Gastrocnemius medialis (tissue), 4 donors: ENCODE data around the gene SMAD9. TPM values are rescaled to one million over a fixed set of nuclear protein-coding genes. Genes with fewer than 3 reads are reported as not detected.

Source experiments
- ATAC-seq, 2 donors: fragments of 150-250 bp; one replicate each; pipeline ENCODE4 v1.9.1; 2016
- DNase-seq, 2 donors: peaks; one replicate each; pipeline ENCODE4 v3.0.0-alpha.2; 2019
- H3K27ac ChIP-seq, 4 donors: fragments of 200-600 bp; sonication (generic); 1 replicate in 1 of 4; 2 replicates in 3 of 4; pipeline ENCODE4 v1.5.1; 2016 to 2018; ENCODE audit warnings: mild to moderate bottlenecking in 2 of 4, moderate library complexity in 1 of 4
- H3K27me3 ChIP-seq, 3 donors: fragments of 200-600 bp; sonication (generic) in 2 of 3; 1 replicate in 1 of 3; 2 replicates in 2 of 3; pipeline versions ENCODE4 v1.5.1 to v1.6.0; 2016 to 2019; ENCODE audit warnings: mild to moderate bottlenecking in 1 of 3, moderate library complexity in 1 of 3
- H3K36me3 ChIP-seq, 2 donors: fragments of 200-600 bp; sonication (generic) in 1 of 2; one replicate each; pipeline ENCODE4 v1.5.1; 2017 to 2018
- H3K4me1 ChIP-seq, 2 donors: fragments of 200-600 bp; sonication (generic) in 1 of 2; one replicate each; pipeline ENCODE4 v1.5.1; 2016 to 2017; ENCODE audit warnings: mild to moderate bottlenecking in 2 of 2
- H3K4me3 ChIP-seq, 4 donors: fragments of 200-600 bp; sonication (generic) in 3 of 4; 1 replicate in 1 of 4; 2 replicates in 3 of 4; pipeline ENCODE4 v1.5.1; 2016 to 2019; ENCODE audit warnings: mild to moderate bottlenecking in 2 of 4
- H3K9me3 ChIP-seq, 3 donors: fragments of 200-600 bp; sonication (generic) in 2 of 3; 1 replicate in 1 of 3; 2 replicates in 2 of 3; pipeline ENCODE4 v1.5.1; 2016 to 2019
- POLR2A ChIP-seq, 2 donors: fragments of 450-650 bp; IDR thresholded peaks; one replicate each; pipeline ENCODE4 v1.6.1; 2017; ENCODE audit warnings: antibody characterized with exemption in 2 of 2, mild to moderate bottlenecking in 2 of 2, moderate library complexity in 2 of 2
- in situ Hi-C, 4 donors: fragments of 200-750 bp; cut with MboI; loops; one replicate each; pipeline versions ENCODE4 v1.15.0 to v1.8.0; 2017; ENCODE audit warnings: low sequenced_read_pairs in 4 of 4
- intact Hi-C: fragments of 100-400 bp; cut with DNase I; formaldehyde crosslinking; loops from one replicate; pipeline ENCODE4 v1.15.1; 2023; ENCODE audit warnings: low total_unique reads
- total RNA-seq, 4 donors: library from RNA; depleted of rRNA; stranded (reverse); fragments of >200 nt; gene quantifications; one replicate each; pipeline versions ENCODE4 v1.1.0 to v1.2.3, GENCODE V29; 2016
- TF ChIP-seq, protein P1 (sequence below), 5 experiments: fragments of 450-650 bp in 3 of 5; fragments of 200-600 bp in 2 of 5; sonication (generic) in 2 of 5; IDR thresholded peaks in 4 of 5; conservative IDR thresholded peaks in 1 of 5; 1 replicate in 4 of 5; 2 replicates in 1 of 5; pipeline ENCODE4 v1.5.1; 2016 to 2019; ENCODE audit warnings: antibody characterized with exemption in 5 of 5, mild to moderate bottlenecking in 3 of 5, moderate library complexity in 3 of 5

SMAD9 gene
- total RNA-seq, 4 donors from 2014 or later = 2.2 to 14.9 (median 6.5) TPM

DNA sequence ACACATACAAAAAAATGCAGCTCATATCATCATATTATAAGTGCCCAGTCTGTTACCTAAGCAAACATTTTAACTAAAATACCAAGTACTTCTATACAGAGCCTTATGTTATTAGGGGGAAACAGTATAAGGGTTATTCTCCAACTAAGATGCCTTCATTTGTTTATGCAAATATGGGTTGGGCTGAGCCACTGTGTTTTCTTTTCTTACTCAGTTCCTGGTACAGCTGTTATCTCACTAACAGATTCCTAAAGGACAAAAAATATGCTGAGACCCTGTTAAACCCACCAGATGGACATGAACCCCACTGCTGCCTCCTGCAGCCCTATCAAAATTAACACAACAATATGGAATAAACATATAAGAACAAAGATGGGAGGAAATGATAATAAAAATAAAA, 34.5 kb upstream of the SMAD9 start:
- Histone ChIP-seq H3K4me1 (no peaks in the 10 kb centered on the region), H3K36me3 (peaks cover 0 to 40% of the 10 kb centered on the region in 2 donors), H3K9me3 (no peaks in the 10 kb centered on the region), H3K27ac (no peak overlapping the region), H3K27me3 (no peaks in the 10 kb centered on the region), H3K4me3 (no peak overlapping the region)
- no peak for TF ChIP-seq POLR2A (IDR thresholded peaks at IDR 0.05)
- TF ChIP-seq, protein P1, sequence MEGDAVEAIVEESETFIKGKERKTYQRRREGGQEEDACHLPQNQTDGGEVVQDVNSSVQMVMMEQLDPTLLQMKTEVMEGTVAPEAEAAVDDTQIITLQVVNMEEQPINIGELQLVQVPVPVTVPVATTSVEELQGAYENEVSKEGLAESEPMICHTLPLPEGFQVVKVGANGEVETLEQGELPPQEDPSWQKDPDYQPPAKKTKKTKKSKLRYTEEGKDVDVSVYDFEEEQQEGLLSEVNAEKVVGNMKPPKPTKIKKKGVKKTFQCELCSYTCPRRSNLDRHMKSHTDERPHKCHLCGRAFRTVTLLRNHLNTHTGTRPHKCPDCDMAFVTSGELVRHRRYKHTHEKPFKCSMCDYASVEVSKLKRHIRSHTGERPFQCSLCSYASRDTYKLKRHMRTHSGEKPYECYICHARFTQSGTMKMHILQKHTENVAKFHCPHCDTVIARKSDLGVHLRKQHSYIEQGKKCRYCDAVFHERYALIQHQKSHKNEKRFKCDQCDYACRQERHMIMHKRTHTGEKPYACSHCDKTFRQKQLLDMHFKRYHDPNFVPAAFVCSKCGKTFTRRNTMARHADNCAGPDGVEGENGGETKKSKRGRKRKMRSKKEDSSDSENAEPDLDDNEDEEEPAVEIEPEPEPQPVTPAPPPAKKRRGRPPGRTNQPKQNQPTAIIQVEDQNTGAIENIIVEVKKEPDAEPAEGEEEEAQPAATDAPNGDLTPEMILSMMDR (IDR thresholded peaks at IDR 0.05 in 4 of 5, conservative IDR thresholded peaks at IDR 0.05 in 1 of 5) = no peak
- ATAC-seq (no peak), DNase-seq (no peak)
- intact Hi-C loops = no loop called here
- in situ Hi-C loops = no loop called here

DNA sequence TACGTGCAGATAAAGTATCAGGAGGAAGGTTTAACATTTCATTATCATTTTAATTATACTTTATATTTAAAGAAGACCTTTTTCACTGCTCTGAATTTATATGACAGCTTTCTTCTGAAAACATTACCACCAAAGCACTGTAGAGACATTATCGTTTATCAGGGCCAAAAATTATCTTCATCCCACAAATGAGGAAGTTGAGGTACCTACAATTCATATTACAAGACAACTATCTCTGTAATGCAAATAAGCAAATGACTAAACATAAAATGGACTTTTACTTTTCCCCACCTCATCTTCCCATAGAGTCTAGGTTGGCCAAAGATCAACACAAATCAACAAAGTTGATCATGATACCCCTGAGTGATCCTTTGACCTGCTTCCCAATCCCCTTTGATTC, 30.9 kb upstream of the SMAD9 start:
- no peak overlapping the region for H3K27ac ChIP-seq
- no peaks in the 10 kb centered on the region for H3K9me3 ChIP-seq
- in situ Hi-C loops (no loop called here), intact Hi-C loops (no loop called here)
- TF ChIP-seq POLR2A (IDR thresholded peaks at IDR 0.05) = no peak
- TF ChIP-seq, protein P1 (IDR thresholded peaks at IDR 0.05 in 4 of 5, conservative IDR thresholded peaks at IDR 0.05 in 1 of 5) = no peak
- no peak for DNase-seq
- no peak for ATAC-seq
- no peaks in the 10 kb centered on the region for H3K27me3 ChIP-seq
- peaks cover 0 to 32% of the 10 kb centered on the region in 2 donors for H3K36me3 ChIP-seq
- H3K4me3 ChIP-seq = no peak overlapping the region
- H3K4me1 ChIP-seq = no peaks in the 10 kb centered on the region

DNA sequence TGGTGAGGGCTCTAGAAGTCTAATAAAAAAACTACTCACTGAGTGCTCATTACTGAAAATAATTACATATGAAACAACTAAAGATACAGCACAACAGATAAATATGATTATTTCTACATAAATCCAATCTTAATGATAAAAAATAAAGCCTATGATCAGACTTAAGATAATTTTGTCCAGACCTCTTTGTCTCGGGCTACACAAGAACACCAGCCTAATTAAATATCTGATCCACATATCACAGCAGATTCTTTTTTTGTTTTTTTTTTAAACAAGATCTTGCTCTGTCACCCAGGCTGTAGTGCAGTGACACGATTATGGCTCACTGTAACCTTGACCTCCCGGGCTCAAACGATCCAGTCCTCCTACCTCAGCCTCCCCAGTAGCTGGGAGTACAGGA, 30.3 kb upstream of the SMAD9 start:
- intact Hi-C loops = no loop called here
- ATAC-seq (no peak), DNase-seq (no peak)
- Histone ChIP-seq H3K4me1 (no peaks in the 10 kb centered on the region), H3K9me3 (no peaks in the 10 kb centered on the region), H3K36me3 (peaks cover 0 to 32% of the 10 kb centered on the region in 2 donors), H3K4me3 (no peak overlapping the region), H3K27ac (no peak overlapping the region), H3K27me3 (no peaks in the 10 kb centered on the region)
- TF ChIP-seq, protein P1 (IDR thresholded peaks at IDR 0.05 in 4 of 5, conservative IDR thresholded peaks at IDR 0.05 in 1 of 5) = no peak
- TF ChIP-seq POLR2A (IDR thresholded peaks at IDR 0.05) = no peak
- in situ Hi-C loops = no loop called here

DNA sequence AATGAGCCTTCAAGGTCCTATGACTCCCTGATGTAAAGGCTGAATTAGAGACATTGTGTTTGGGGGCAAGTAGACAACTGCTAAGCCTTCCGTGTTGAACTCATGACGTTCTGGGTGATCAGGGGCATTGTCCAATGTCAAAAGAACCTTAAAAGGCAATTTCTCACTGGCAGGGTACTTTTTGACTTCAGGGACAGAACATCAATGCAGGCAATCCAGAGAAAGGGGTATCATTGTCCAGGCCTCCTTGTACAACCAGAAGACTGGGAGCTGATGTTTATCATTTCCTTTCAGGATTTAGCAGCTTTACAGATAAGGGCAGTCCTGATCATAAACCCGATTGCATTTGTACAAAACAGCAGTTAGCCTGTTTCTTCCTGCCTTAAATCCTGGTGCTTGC, 25.0 kb upstream of the SMAD9 start:
- TF ChIP-seq POLR2A (IDR thresholded peaks at IDR 0.05) = no peak
- TF ChIP-seq, protein P1 (IDR thresholded peaks at IDR 0.05 in 4 of 5, conservative IDR thresholded peaks at IDR 0.05 in 1 of 5) = no peak
- H3K4me1 ChIP-seq = no peaks in the 10 kb centered on the region
- intact Hi-C loops = no loop called here
- H3K27ac ChIP-seq = no peak overlapping the region
- no peaks in the 10 kb centered on the region for H3K27me3 ChIP-seq
- no peak for ATAC-seq
- in situ Hi-C loops = no loop called here
- DNase-seq = no peak
- no peak overlapping the region for H3K4me3 ChIP-seq
- no peaks in the 10 kb centered on the region for H3K9me3 ChIP-seq
- H3K36me3 ChIP-seq = peaks cover 0 to 9% of the 10 kb centered on the region in 2 donors

DNA sequence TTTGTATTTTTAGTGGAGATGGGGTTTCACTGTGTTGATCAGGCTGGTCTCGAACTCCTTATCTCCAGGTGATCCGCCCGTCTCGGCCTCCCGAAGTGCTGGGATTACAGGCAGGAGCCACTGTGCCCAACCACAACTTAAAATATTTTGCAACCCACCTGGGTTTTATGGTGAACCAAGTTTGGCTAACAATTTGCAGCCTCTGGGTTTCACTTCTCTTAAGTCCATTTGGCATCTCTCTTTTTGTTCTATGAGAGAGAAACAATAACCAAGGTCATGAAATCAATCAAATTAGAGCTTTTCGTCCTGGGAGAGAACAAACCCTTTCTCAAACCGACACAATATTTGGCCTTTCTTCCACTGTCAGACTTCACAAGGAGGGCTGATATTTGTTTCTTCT, 5.6 kb upstream of the SMAD9 start:
- Histone ChIP-seq H3K4me3 (no peak overlapping the region), H3K27ac (no peak overlapping the region), H3K4me1 (peaks cover 0 to 5% of the 10 kb centered on the region in 2 donors), H3K27me3 (no peaks in the 10 kb centered on the region), H3K9me3 (no peaks in the 10 kb centered on the region), H3K36me3 (no peaks in the 10 kb centered on the region)
- ATAC-seq (no peak), DNase-seq (no peak)
- TF ChIP-seq POLR2A (IDR thresholded peaks at IDR 0.05) = no peak
- TF ChIP-seq, protein P1 (IDR thresholded peaks at IDR 0.05 in 4 of 5, conservative IDR thresholded peaks at IDR 0.05 in 1 of 5) = no peak
- intact Hi-C loops (no loop called here), in situ Hi-C loops (no loop called here)
